GM10266 (cell line): Measurements from ENCODE around the gene GAD2.

ENCODE experiments used
- DNase-seq: peaks from one replicate; pipeline ENCODE4 v3.0.0; 2012; ENCODE audit errors: extremely low spot score
- TF ChIP-seq, protein P1 (sequence below): IDR thresholded peaks from 2 replicates; pipeline ENCODE4 v1.5.1; 2012; ENCODE audit warnings: mild to moderate bottlenecking, low read depth; ENCODE audit not compliant: control insufficient read depth, insufficient read depth; ENCODE audit errors: missing control alignments

The GAD2 gene

DNA sequence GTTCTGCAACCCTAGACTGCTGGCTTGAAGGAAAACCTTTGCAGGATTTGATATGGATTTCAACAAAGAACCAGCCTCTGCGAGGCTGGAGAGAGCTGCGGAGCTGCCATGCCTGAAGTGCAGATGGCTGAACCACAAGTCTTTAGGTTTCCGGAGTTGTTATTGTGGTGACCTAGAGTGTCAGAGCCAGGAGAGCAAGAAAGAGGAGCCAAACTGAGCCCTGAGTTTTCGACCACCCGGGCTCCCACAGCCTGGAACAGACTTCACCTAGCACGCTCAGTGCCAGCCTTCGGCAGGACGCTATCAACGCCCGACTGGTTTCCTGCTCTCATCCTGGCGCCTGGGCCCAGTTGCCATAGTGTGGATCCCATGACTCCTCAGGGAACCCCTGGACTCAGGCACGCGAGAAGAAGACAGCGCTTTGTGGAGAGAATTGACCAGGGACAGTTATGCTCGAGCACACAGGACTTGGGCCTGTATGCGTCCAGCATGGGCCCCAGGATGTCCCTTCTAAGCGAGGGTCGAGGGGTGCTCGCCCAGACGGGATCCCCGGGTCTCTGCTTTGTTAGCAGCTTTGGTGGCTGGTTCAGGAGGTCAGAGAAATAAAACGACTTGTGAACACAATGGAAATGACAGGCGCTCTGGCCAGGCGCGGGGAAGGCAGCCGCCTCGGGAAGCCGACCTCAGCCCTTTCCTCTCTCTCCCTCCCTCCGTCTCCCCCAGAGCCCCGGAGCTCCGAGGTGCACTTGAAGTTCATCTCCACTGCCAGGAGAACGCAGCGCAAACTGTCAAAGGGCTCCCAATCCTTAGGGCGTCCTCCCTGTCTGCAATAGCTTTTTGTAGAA lies 1.8 kb upstream of the GAD2 start:
- no peak for DNase-seq
- TF ChIP-seq, protein P1, sequence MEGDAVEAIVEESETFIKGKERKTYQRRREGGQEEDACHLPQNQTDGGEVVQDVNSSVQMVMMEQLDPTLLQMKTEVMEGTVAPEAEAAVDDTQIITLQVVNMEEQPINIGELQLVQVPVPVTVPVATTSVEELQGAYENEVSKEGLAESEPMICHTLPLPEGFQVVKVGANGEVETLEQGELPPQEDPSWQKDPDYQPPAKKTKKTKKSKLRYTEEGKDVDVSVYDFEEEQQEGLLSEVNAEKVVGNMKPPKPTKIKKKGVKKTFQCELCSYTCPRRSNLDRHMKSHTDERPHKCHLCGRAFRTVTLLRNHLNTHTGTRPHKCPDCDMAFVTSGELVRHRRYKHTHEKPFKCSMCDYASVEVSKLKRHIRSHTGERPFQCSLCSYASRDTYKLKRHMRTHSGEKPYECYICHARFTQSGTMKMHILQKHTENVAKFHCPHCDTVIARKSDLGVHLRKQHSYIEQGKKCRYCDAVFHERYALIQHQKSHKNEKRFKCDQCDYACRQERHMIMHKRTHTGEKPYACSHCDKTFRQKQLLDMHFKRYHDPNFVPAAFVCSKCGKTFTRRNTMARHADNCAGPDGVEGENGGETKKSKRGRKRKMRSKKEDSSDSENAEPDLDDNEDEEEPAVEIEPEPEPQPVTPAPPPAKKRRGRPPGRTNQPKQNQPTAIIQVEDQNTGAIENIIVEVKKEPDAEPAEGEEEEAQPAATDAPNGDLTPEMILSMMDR: no peak

DNA sequence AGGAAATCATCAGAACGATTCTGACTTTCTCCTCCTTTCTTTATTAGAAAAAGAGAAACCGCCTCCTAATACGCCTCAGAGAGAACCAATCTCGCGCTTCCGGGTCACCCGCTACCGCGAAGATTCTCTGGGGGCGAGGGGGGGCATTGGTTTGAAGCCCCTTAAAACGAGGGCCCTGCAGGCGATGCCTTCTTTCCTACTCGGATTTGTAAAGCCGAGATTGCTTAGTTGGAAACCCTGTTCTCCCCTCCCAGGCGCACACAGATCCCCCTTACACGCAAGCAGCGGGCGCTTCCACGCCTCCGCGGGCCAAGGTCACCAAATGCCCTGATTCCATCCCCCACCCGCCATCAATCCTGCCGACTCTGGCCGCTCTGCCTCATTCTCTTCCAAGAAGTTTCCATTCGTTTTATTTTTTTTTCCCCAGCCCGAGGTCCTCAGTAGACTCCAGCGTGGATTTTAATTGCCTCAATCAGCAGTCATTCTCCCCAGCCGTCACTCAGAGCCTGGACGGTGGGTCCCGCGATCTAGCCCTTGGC lies 1.1 kb upstream of the GAD2 start:
- no peak for DNase-seq
- TF ChIP-seq, protein P1: no peak

GRCh38 chr10:26215935-26216584 lies 514 bp upstream of the GAD2 start:
- DNase-seq: no peak
- TF ChIP-seq, protein P1: no peak

DNA sequence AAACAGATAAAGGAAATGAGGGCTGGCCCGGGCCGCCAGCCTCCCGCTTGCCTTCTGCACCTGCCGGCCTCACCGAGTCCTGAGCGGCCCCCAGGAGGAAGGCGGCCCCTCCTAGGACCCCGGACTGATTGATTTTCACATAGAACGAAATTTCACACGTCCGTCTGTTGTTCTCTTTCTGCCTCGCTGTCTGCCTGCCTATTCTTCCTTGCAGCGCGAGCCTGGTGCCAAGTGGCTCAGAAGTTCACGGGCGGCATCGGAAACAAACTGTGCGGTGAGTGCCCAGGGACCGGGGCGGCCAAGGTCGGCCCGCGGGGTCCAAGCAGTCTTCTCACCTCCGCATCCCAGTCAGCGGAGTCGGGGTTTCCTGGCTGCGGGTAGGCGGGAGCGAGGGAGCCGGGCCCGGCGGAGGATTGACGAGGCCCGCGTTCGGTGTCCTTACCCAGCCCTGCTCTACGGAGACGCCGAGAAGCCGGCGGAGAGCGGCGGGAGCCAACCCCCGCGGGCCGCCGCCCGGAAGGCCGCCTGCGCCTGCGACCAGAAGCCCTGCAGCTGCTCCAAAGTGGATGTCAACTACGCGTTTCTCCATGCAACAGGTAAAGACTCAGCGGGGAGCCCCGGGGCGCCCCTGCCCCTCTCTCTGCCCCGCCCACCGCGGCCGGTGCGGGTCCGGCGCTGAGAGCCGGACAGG lies 967 bp downstream of the GAD2 start:
- no peak for DNase-seq
- TF ChIP-seq, protein P1: no peak

GRCh38 chr10:26219676-26220075 lies 3.1 kb downstream of the GAD2 start:
- TF ChIP-seq, protein P1: no peak
- DNase-seq: no peak

DNA sequence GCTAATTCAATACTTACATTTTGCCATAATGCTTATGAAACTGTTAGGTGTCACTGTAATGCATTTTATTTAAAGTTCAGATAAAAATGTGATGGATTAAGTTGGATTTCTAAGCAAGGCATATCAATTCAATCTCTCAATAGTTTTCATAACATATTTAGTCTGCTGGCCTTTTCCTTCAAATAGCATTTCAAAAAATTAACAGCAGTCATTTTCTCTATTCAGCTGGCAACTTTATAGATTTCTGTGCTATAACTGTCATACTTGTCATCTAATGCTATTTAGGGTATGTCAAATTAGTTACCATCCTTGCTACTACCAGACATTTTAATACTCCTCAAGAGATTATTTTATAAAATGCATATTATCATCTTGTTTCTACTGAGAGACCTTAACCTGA lies 4.3 kb downstream of the GAD2 start:
- no peak for DNase-seq
- TF ChIP-seq, protein P1: no peak
